ENCODE results near the gene DPH5. TPM values are rescaled to one million over a fixed set of nuclear protein-coding genes. Genes with fewer than 3 reads are reported as not detected.
"Not testable (repeated sequence)": the region's sequence is repeated elsewhere in the genome, so short reads cannot be mapped to it uniquely, and the experiment has no call there.

Gene DPH5
- total RNA-seq, 2 experiments from 2014 or later, result 19.4 to 45.6 TPM

DNA sequence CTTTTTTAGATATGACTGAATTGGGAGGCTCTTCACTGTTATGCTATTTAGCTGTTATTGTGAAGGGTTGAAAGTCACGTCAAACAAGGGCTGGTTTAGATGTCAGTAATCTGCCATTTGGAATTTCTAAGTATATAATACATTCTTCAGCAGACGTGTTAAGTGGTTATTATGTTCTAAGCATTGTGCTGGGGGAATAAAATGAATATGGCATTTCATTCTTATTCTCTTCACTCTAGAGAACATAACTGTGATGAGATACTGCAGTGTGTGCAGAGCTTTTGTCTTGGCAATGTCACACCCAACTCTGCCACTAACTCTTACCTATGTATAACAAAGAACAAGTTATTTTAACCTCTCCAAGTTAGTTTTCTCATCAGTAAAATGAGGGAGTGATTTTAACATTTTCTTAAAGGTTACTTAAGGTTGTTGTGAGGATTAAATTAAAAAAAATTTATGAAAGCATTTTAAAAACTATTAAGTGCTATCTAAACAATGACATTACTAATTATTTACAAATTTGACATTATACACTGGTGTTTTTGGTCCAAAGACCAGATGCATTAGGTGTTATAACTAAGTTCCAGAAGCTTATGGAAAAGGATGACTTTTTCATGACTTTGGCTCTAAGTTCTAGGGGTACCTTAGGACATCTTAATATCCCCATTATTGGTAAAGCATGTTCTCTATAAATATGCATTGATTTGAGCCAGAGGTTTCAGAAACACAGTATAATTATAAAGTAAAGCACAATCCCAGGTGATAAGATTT, 71.4 kb downstream of the DPH5 start:
- no peaks in the 10 kb centered on the region for H4K20me1 ChIP-seq (ENCODE audit: insufficient read depth, low read length)
- no peak for DNase-seq (ENCODE audit: low spot score)
- ChIA-PET CTCF (ENCODE audit: unreplicated experiment) (no interaction called here), POLR2A (interaction anchor here (1.7 kb wide), 1 partner anchor 8 kb away, joined by 5 read pairs; no protein-coding TSS in a partner anchor)
- peaks cover 11% of the 10 kb centered on the region for H3K4me1 ChIP-seq (ENCODE audit: insufficient read depth, low read length, poor library complexity, severe bottlenecking)
- no peak overlapping the region for H3K4me3 ChIP-seq (ENCODE audit: low read depth, low read length, poor library complexity, severe bottlenecking)
- H2AFZ ChIP-seq (ENCODE audit: low read length), result no peak overlapping the region
- no peaks in the 10 kb centered on the region for H3K9me3 ChIP-seq (ENCODE audit: low read length)
- BruUV-seq (replicated peaks), result no TSS peak
- no peak overlapping the region for H3K4me2 ChIP-seq (ENCODE audit: low read length)
- TF ChIP-seq EZH2phosphoT487 (IDR thresholded peaks at IDR 0.05; ENCODE audit: borderline replicate concordance, low read depth, low read length), result no peak
- TF ChIP-seq, protein P1, sequence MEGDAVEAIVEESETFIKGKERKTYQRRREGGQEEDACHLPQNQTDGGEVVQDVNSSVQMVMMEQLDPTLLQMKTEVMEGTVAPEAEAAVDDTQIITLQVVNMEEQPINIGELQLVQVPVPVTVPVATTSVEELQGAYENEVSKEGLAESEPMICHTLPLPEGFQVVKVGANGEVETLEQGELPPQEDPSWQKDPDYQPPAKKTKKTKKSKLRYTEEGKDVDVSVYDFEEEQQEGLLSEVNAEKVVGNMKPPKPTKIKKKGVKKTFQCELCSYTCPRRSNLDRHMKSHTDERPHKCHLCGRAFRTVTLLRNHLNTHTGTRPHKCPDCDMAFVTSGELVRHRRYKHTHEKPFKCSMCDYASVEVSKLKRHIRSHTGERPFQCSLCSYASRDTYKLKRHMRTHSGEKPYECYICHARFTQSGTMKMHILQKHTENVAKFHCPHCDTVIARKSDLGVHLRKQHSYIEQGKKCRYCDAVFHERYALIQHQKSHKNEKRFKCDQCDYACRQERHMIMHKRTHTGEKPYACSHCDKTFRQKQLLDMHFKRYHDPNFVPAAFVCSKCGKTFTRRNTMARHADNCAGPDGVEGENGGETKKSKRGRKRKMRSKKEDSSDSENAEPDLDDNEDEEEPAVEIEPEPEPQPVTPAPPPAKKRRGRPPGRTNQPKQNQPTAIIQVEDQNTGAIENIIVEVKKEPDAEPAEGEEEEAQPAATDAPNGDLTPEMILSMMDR (conservative IDR thresholded peaks at IDR 0.05; ENCODE audit: low read length), result no peak
- peaks cover 24% of the 10 kb centered on the region for H3K36me3 ChIP-seq (ENCODE audit: insufficient read depth, low read length)
- H3K9me2 ChIP-seq (ENCODE audit: insufficient read depth, low read length), result no peaks in the 10 kb centered on the region
- intact Hi-C loops (cut with micrococcal nuclease; ENCODE audit: unreplicated experiment), result no loop called here
- H3K27ac ChIP-seq (ENCODE audit: low read depth, low read length, poor library complexity, severe bottlenecking), result no peak overlapping the region
- H3K79me2 ChIP-seq (ENCODE audit: insufficient read depth, low read depth, low read length), result no peaks in the 10 kb centered on the region

DNA sequence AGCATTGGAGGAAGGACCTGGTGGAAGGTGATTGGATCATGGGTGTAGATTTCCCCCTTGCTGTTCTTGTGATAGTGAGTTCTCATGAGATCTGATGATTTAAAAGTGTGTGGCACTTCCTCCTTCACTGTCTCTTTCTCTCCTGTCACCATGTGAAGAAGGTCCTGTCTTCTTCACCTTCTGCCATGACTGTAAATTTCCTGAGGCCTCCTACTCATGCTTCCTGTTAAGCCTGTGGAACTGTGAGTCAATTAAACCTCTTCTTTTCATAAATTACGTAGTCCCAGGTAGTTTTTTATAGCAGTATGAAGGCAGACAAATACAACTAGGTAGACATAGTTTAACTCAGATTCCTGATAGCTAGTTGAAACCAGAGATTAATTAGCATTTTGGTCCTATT, 72.6 kb downstream of the DPH5 start:
- H4K20me1 ChIP-seq (ENCODE audit: insufficient read depth, low read length); H3K9me3 ChIP-seq (ENCODE audit: low read length); H3K9me2 ChIP-seq (ENCODE audit: insufficient read depth, low read length); H3K79me2 ChIP-seq (ENCODE audit: insufficient read depth, low read depth, low read length); DNase-seq (ENCODE audit: low spot score); intact Hi-C loops (cut with micrococcal nuclease; ENCODE audit: unreplicated experiment); BruUV-seq (replicated peaks); H3K27ac ChIP-seq (ENCODE audit: low read depth, low read length, poor library complexity, severe bottlenecking); H3K4me3 ChIP-seq (ENCODE audit: low read depth, low read length, poor library complexity, severe bottlenecking); H2AFZ ChIP-seq (ENCODE audit: low read length); H3K4me2 ChIP-seq (ENCODE audit: low read length); CTCF ChIA-PET (ENCODE audit: unreplicated experiment); POLR2A ChIA-PET: not testable (repeated sequence)
- H3K36me3 ChIP-seq (ENCODE audit: insufficient read depth, low read length), result peaks cover 28% of the 10 kb centered on the region
- peaks cover 13% of the 10 kb centered on the region for H3K4me1 ChIP-seq (ENCODE audit: insufficient read depth, low read length, poor library complexity, severe bottlenecking)

DNA sequence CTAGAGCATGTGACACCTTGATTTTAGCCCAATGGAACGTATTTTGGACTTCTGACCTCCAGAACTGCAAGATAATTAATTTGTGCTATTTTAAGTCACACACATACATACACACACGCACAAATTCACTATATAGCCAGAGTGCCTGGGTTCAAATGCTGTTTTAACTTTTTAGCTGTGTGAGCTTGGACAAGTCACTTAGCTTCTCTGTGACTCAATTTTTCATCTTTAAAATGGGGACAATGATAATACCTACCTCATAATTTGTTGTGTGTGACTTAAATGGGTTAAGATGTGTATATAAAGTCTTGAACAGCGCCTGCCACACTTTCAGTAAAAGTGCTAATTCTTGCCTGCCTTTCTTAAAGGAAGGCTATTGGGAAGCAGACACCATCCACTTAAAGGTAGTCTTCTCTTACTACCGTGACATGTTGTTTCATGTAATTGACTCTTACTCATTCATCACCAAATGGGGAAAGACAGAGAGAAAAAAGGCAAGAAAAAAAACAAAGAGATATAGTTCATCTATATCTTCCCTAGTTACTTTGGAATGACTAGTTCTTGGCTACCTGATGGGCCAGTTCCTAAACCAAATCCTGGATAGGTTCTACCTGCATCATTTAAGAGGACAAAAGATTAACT, 73.4 kb downstream of the DPH5 start:
- no peaks in the 10 kb centered on the region for H4K20me1 ChIP-seq (ENCODE audit: insufficient read depth, low read length)
- H3K9me3 ChIP-seq (ENCODE audit: low read length), result no peaks in the 10 kb centered on the region
- peaks cover 13% of the 10 kb centered on the region for H3K4me1 ChIP-seq (ENCODE audit: insufficient read depth, low read length, poor library complexity, severe bottlenecking)
- no peaks in the 10 kb centered on the region for H3K79me2 ChIP-seq (ENCODE audit: insufficient read depth, low read depth, low read length)
- TF ChIP-seq, protein P1 (conservative IDR thresholded peaks at IDR 0.05; ENCODE audit: low read length), result no peak
- TF ChIP-seq EZH2phosphoT487 (IDR thresholded peaks at IDR 0.05; ENCODE audit: borderline replicate concordance, low read depth, low read length), result no peak
- ChIA-PET CTCF (ENCODE audit: unreplicated experiment) (no interaction called here), POLR2A (no interaction called here)
- no peak overlapping the region for H3K4me2 ChIP-seq (ENCODE audit: low read length)
- no peak overlapping the region for H3K27ac ChIP-seq (ENCODE audit: low read depth, low read length, poor library complexity, severe bottlenecking)
- no peaks in the 10 kb centered on the region for H3K9me2 ChIP-seq (ENCODE audit: insufficient read depth, low read length)
- BruUV-seq (replicated peaks), result no TSS peak
- peaks cover 28% of the 10 kb centered on the region for H3K36me3 ChIP-seq (ENCODE audit: insufficient read depth, low read length)
- no peak overlapping the region for H3K4me3 ChIP-seq (ENCODE audit: low read depth, low read length, poor library complexity, severe bottlenecking)
- intact Hi-C loops (cut with micrococcal nuclease; ENCODE audit: unreplicated experiment), result no loop called here
- no peak overlapping the region for H2AFZ ChIP-seq (ENCODE audit: low read length)
- DNase-seq (ENCODE audit: low spot score), result no peak

Data from OCI-LY7 (cell line).